GM19397 (cell line): Measurements from ENCODE around the gene PRKAB1.
"Not testable (repeated sequence)": the region's sequence is repeated elsewhere in the genome, so short reads cannot be mapped to it uniquely, and the experiment has no call there.

Experiments
- ATAC-seq: cut with Tn5 transposase; IDR thresholded peaks from one replicate; pipeline ENCODE4 v1.9.1; 2021; ENCODE audit warnings: mild to moderate bottlenecking, moderate library complexity; ENCODE audit not compliant: unreplicated experiment

PRKAB1 gene

GRCh38 chr12:119667577-119668323 is at the start of gene PRKAB1:
PRKAB1 (plus strand) TSS chr12:119668133; CDS start chr12:119668245, 112 bp downstream.
- peak; percentile 98 for ATAC-seq

GRCh38 chr12:119618328-119618896 is 49.5 kb upstream of the PRKAB1 start:
- not testable (repeated sequence) for ATAC-seq

- no peak for ATAC-seq
Observed at GRCh38 chr12:119620490-119620889, 47.4 kb upstream of the PRKAB1 start.

- no peak for ATAC-seq
Observed at GRCh38 chr12:119621878-119622277, 46.1 kb upstream of the PRKAB1 start.

GRCh38 chr12:119624966-119625365 is 43.0 kb upstream of the PRKAB1 start:
- ATAC-seq: no peak

- ATAC-seq: no peak
Observed at GRCh38 chr12:119627019-119627643, 40.8 kb upstream of the PRKAB1 start.

- no peak for ATAC-seq
Observed at GRCh38 chr12:119627686-119628085, 40.2 kb upstream of the PRKAB1 start.

GRCh38 chr12:119630223-119630780 is 37.6 kb upstream of the PRKAB1 start:
- ATAC-seq: no peak

- no peak for ATAC-seq
Observed at GRCh38 chr12:119630962-119631550, 36.9 kb upstream of the PRKAB1 start.

- ATAC-seq: no peak
Observed at GRCh38 chr12:119631930-119632678, 35.8 kb upstream of the PRKAB1 start.

- ATAC-seq: no peak
Observed at GRCh38 chr12:119634743-119635142, 33.2 kb upstream of the PRKAB1 start.

GRCh38 chr12:119642986-119643385 is 24.9 kb upstream of the PRKAB1 start:
- no peak for ATAC-seq

GRCh38 chr12:119644930-119645329 is 23.0 kb upstream of the PRKAB1 start:
- ATAC-seq: no peak

GRCh38 chr12:119645535-119646059 is 22.3 kb upstream of the PRKAB1 start:
- no peak for ATAC-seq

GRCh38 chr12:119649202-119649808 is 18.6 kb upstream of the PRKAB1 start:
- no peak for ATAC-seq

GRCh38 chr12:119652665-119653064 is 15.3 kb upstream of the PRKAB1 start:
- no peak for ATAC-seq

GRCh38 chr12:119657001-119657400 is 10.9 kb upstream of the PRKAB1 start:
- not testable (repeated sequence) for ATAC-seq

GRCh38 chr12:119658166-119658565 is 9.8 kb upstream of the PRKAB1 start:
- ATAC-seq: not testable (repeated sequence)

GRCh38 chr12:119659289-119659897 is 8.5 kb upstream of the PRKAB1 start:
- ATAC-seq: no peak

GRCh38 chr12:119660076-119660475 is 7.9 kb upstream of the PRKAB1 start:
- no peak for ATAC-seq
